ENCODE measurements around the gene RNF150.

Gene RNF150

GRCh38 chr4:141041021-141041476 lies 92.2 kb downstream of the RNF150 start:
- Mint-ChIP-seq H3K4me3 (no peak overlapping the region), H3K27ac (no peak overlapping the region), H3K27me3 (peaks cover 6% of the 10 kb centered on the region), H3K36me3 (no peaks in the 10 kb centered on the region), H3K4me1 (no peaks in the 10 kb centered on the region), H3K9me3 (no peaks in the 10 kb centered on the region)
- no peak for DNase-seq (ENCODE audit: low spot score in 2 of 2)
- ATAC-seq (ENCODE audit: low read depth), result no peak

GRCh38 chr4:141039156-141039555 lies 94.1 kb downstream of the RNF150 start:
- no peak for ATAC-seq (ENCODE audit: low read depth)
- no peak overlapping the region for H3K4me3 Mint-ChIP-seq
- peaks cover 6% of the 10 kb centered on the region for H3K27me3 Mint-ChIP-seq
- H3K27ac Mint-ChIP-seq, result no peak overlapping the region
- H3K9me3 Mint-ChIP-seq, result no peaks in the 10 kb centered on the region
- H3K4me1 Mint-ChIP-seq, result no peaks in the 10 kb centered on the region
- H3K36me3 Mint-ChIP-seq, result no peaks in the 10 kb centered on the region
- DNase-seq (ENCODE audit: low spot score in 2 of 2), result no peak

- Mint-ChIP-seq H3K36me3 (no peaks in the 10 kb centered on the region), H3K27ac (no peak overlapping the region), H3K4me3 (no peak overlapping the region), H3K4me1 (no peaks in the 10 kb centered on the region), H3K9me3 (no peaks in the 10 kb centered on the region), H3K27me3 (peaks cover 6% of the 10 kb centered on the region)
- ATAC-seq (ENCODE audit: low read depth) (no peak), DNase-seq (ENCODE audit: low spot score in 2 of 2) (no peak)
Observed at GRCh38 chr4:141038428-141038827, 94.8 kb downstream of the RNF150 start.

- DNase-seq (ENCODE audit: low spot score in 2 of 2) (no peak), ATAC-seq (ENCODE audit: low read depth) (no peak)
- Mint-ChIP-seq H3K4me1 (no peaks in the 10 kb centered on the region), H3K36me3 (no peaks in the 10 kb centered on the region), H3K9me3 (no peaks in the 10 kb centered on the region), H3K4me3 (no peak overlapping the region), H3K27ac (no peak overlapping the region), H3K27me3 (peaks cover 6% of the 10 kb centered on the region)
Observed at GRCh38 chr4:141037446-141037845, 95.8 kb downstream of the RNF150 start.

GRCh38 chr4:141036786-141037185 lies 96.5 kb downstream of the RNF150 start:
- H3K4me3 Mint-ChIP-seq, result no peak overlapping the region
- ATAC-seq (ENCODE audit: low read depth), result no peak

GRCh38 chr4:141035920-141036319 lies 97.3 kb downstream of the RNF150 start:
- H3K27me3 Mint-ChIP-seq, result peaks cover 6% of the 10 kb centered on the region
- no peaks in the 10 kb centered on the region for H3K9me3 Mint-ChIP-seq
- no peaks in the 10 kb centered on the region for H3K4me1 Mint-ChIP-seq
- H3K27ac Mint-ChIP-seq, result no peak overlapping the region
- H3K4me3 Mint-ChIP-seq, result no peak overlapping the region
- H3K36me3 Mint-ChIP-seq, result no peaks in the 10 kb centered on the region
- ATAC-seq (ENCODE audit: low read depth) (no peak), DNase-seq (ENCODE audit: low spot score in 2 of 2) (no peak)

More at GRCh38 chr4:141036786-141037185, 96.5 kb downstream of the RNF150 start:
- Mint-ChIP-seq H3K27me3 (peaks cover 6% of the 10 kb centered on the region), H3K36me3 (no peaks in the 10 kb centered on the region), H3K4me1 (no peaks in the 10 kb centered on the region), H3K27ac (no peak overlapping the region), H3K9me3 (no peaks in the 10 kb centered on the region)
- DNase-seq (ENCODE audit: low spot score in 2 of 2), result no peak

- H3K4me3 Mint-ChIP-seq, result no peak overlapping the region
- H3K4me1 Mint-ChIP-seq, result no peaks in the 10 kb centered on the region
- H3K27me3 Mint-ChIP-seq, result peaks cover 2% of the 10 kb centered on the region
- H3K27ac Mint-ChIP-seq, result no peak overlapping the region
- H3K36me3 Mint-ChIP-seq, result no peaks in the 10 kb centered on the region
- no peak for ATAC-seq (ENCODE audit: low read depth)
- H3K9me3 Mint-ChIP-seq, result no peaks in the 10 kb centered on the region
- DNase-seq (ENCODE audit: low spot score in 2 of 2), result no peak
Observed at GRCh38 chr4:141028024-141028529, 105.2 kb downstream of the RNF150 start.

GRCh38 chr4:141027421-141027820 lies 105.8 kb downstream of the RNF150 start:
- ATAC-seq (ENCODE audit: low read depth), result no peak
- H3K9me3 Mint-ChIP-seq, result no peaks in the 10 kb centered on the region
- H3K36me3 Mint-ChIP-seq, result no peaks in the 10 kb centered on the region
- DNase-seq (ENCODE audit: low spot score in 2 of 2), result no peak
- no peaks in the 10 kb centered on the region for H3K4me1 Mint-ChIP-seq
- H3K27ac Mint-ChIP-seq, result no peak overlapping the region
- H3K27me3 Mint-ChIP-seq, result peaks cover 2% of the 10 kb centered on the region
- no peak overlapping the region for H3K4me3 Mint-ChIP-seq

GRCh38 chr4:141026900-141027299 lies 106.4 kb downstream of the RNF150 start:
- H3K9me3 Mint-ChIP-seq, result no peaks in the 10 kb centered on the region
- DNase-seq (ENCODE audit: low spot score in 2 of 2) (no peak), ATAC-seq (ENCODE audit: low read depth) (no peak)
- H3K36me3 Mint-ChIP-seq, result no peaks in the 10 kb centered on the region
- H3K4me1 Mint-ChIP-seq, result no peaks in the 10 kb centered on the region
- peaks cover 2% of the 10 kb centered on the region for H3K27me3 Mint-ChIP-seq
- no peak overlapping the region for H3K4me3 Mint-ChIP-seq
- no peak overlapping the region for H3K27ac Mint-ChIP-seq

GRCh38 chr4:141023051-141023450 lies 110.2 kb downstream of the RNF150 start:
- no peak for ATAC-seq (ENCODE audit: low read depth)
- DNase-seq (ENCODE audit: low spot score in 2 of 2), result no peak
- H3K4me3 Mint-ChIP-seq, result no peak overlapping the region
- no peak overlapping the region for H3K27ac Mint-ChIP-seq
- H3K36me3 Mint-ChIP-seq, result no peaks in the 10 kb centered on the region
- H3K4me1 Mint-ChIP-seq, result no peaks in the 10 kb centered on the region
- H3K27me3 Mint-ChIP-seq, result peaks cover 7% of the 10 kb centered on the region
- no peaks in the 10 kb centered on the region for H3K9me3 Mint-ChIP-seq

- DNase-seq (ENCODE audit: low spot score in 2 of 2), result no peak
- H3K4me3 Mint-ChIP-seq, result no peak overlapping the region
- no peak overlapping the region for H3K27ac Mint-ChIP-seq
- peaks cover 7% of the 10 kb centered on the region for H3K27me3 Mint-ChIP-seq
- H3K9me3 Mint-ChIP-seq, result no peaks in the 10 kb centered on the region
- no peaks in the 10 kb centered on the region for H3K36me3 Mint-ChIP-seq
- H3K4me1 Mint-ChIP-seq, result no peaks in the 10 kb centered on the region
- ATAC-seq (ENCODE audit: low read depth), result no peak
Observed at GRCh38 chr4:141022111-141022695, 111.1 kb downstream of the RNF150 start.

- no peaks in the 10 kb centered on the region for H3K36me3 Mint-ChIP-seq
- ATAC-seq (ENCODE audit: low read depth), result no peak
- H3K9me3 Mint-ChIP-seq, result no peaks in the 10 kb centered on the region
- H3K4me1 Mint-ChIP-seq, result no peaks in the 10 kb centered on the region
- H3K27ac Mint-ChIP-seq, result no peak overlapping the region
- peaks cover 7% of the 10 kb centered on the region for H3K27me3 Mint-ChIP-seq
- no peak overlapping the region for H3K4me3 Mint-ChIP-seq
- DNase-seq (ENCODE audit: low spot score in 2 of 2), result no peak
Observed at GRCh38 chr4:141021397-141022110, 111.7 kb downstream of the RNF150 start.

- Mint-ChIP-seq H3K4me1 (no peaks in the 10 kb centered on the region), H3K27me3 (peaks cover 7% of the 10 kb centered on the region), H3K36me3 (no peaks in the 10 kb centered on the region), H3K9me3 (no peaks in the 10 kb centered on the region), H3K4me3 (no peak overlapping the region), H3K27ac (no peak overlapping the region)
- DNase-seq (ENCODE audit: low spot score in 2 of 2), result no peak
- no peak for ATAC-seq (ENCODE audit: low read depth)
Observed at GRCh38 chr4:141020801-141021261, 112.4 kb downstream of the RNF150 start.

GRCh38 chr4:141019768-141020167 lies 113.5 kb downstream of the RNF150 start:
- Mint-ChIP-seq H3K4me1 (no peaks in the 10 kb centered on the region), H3K27ac (no peak overlapping the region), H3K27me3 (peaks cover 9% of the 10 kb centered on the region), H3K36me3 (no peaks in the 10 kb centered on the region), H3K4me3 (no peak overlapping the region), H3K9me3 (no peaks in the 10 kb centered on the region)
- ATAC-seq (ENCODE audit: low read depth) (no peak), DNase-seq (ENCODE audit: low spot score in 2 of 2) (no peak)

All from memory B cell (primary cell).